Liver (tissue), 3 donors: Measurements from ENCODE around the gene DEGS1.

Source experiments
- EGR1 ChIP-seq, 2 donors: IDR thresholded peaks; 2 replicates each; pipeline ENCODE4 v1.6.1; 2016 to 2018; ENCODE audit warnings: antibody characterized with exemption in 2 of 2, low read depth in 2 of 2
- FOXA2 ChIP-seq: IDR thresholded peaks from 2 replicates; pipeline ENCODE4 v1.6.1; 2016; ENCODE audit warnings: antibody characterized with exemption
- GABPA ChIP-seq, 2 donors: IDR thresholded peaks in 1 of 2; conservative IDR thresholded peaks in 1 of 2; 2 replicates each; pipeline ENCODE4 v1.6.1; 2016; ENCODE audit warnings: antibody characterized with exemption in 2 of 2, mild to moderate bottlenecking in 1 of 2, moderate library complexity in 1 of 2
- HNF4A ChIP-seq, 2 donors: conservative IDR thresholded peaks; 2 replicates each; pipeline ENCODE4 v1.6.1; 2016; ENCODE audit warnings: antibody characterized with exemption in 2 of 2, mild to moderate bottlenecking in 2 of 2
- HNF4G ChIP-seq: IDR thresholded peaks from 2 replicates; pipeline ENCODE4 v1.6.1; 2016; ENCODE audit warnings: antibody characterized with exemption
- NR2F2 ChIP-seq: IDR thresholded peaks from 2 replicates; pipeline ENCODE4 v1.6.1; 2016; ENCODE audit warnings: antibody characterized with exemption
- RAD21 ChIP-seq, 2 donors: IDR thresholded peaks; 2 replicates each; pipeline ENCODE4 v1.6.1; 2016; ENCODE audit warnings: antibody characterized with exemption in 2 of 2, mild to moderate bottlenecking in 2 of 2
- SP1 ChIP-seq: IDR thresholded peaks from 2 replicates; pipeline ENCODE4 v1.6.1; 2018; ENCODE audit warnings: antibody characterized with exemption, mild to moderate bottlenecking
- TAF1 ChIP-seq: conservative IDR thresholded peaks from 2 replicates; pipeline ENCODE4 v1.6.1; 2016; ENCODE audit warnings: antibody characterized with exemption, mild to moderate bottlenecking
- TF ChIP-seq, protein P1 (sequence below): fragments of 150-350 bp; IDR thresholded peaks from 2 replicates; pipeline ENCODE4 v1.5.1; 2017; ENCODE audit warnings: improper control_type of control experiment, low read depth, low read length; ENCODE audit not compliant: missing input control
- TF ChIP-seq, protein P2 (sequence below): IDR thresholded peaks from 2 replicates; pipeline ENCODE4 v1.6.1; 2016; ENCODE audit warnings: antibody characterized with exemption
- donor health status: healthy.
- donor health status: healthy.

GRCh38 chr1:224170343-224170742, 12.7 kb upstream of the DEGS1 start:
- TF ChIP-seq EGR1 (IDR thresholded peaks at IDR 0.05; ENCODE audit: low read depth in 2 of 2) (no peak), GABPA (IDR thresholded peaks at IDR 0.05 in 1 of 2, conservative IDR thresholded peaks at IDR 0.05 in 1 of 2) (no peak), FOXA2 (no peak), HNF4G (no peak), RAD21 (IDR thresholded peaks at IDR 0.05) (no peak), NR2F2 (no peak), TAF1 (no peak), SP1 (no peak), HNF4A (conservative IDR thresholded peaks at IDR 0.05) (no peak)
- TF ChIP-seq, protein P1, sequence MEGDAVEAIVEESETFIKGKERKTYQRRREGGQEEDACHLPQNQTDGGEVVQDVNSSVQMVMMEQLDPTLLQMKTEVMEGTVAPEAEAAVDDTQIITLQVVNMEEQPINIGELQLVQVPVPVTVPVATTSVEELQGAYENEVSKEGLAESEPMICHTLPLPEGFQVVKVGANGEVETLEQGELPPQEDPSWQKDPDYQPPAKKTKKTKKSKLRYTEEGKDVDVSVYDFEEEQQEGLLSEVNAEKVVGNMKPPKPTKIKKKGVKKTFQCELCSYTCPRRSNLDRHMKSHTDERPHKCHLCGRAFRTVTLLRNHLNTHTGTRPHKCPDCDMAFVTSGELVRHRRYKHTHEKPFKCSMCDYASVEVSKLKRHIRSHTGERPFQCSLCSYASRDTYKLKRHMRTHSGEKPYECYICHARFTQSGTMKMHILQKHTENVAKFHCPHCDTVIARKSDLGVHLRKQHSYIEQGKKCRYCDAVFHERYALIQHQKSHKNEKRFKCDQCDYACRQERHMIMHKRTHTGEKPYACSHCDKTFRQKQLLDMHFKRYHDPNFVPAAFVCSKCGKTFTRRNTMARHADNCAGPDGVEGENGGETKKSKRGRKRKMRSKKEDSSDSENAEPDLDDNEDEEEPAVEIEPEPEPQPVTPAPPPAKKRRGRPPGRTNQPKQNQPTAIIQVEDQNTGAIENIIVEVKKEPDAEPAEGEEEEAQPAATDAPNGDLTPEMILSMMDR = no peak
- TF ChIP-seq, protein P2, sequence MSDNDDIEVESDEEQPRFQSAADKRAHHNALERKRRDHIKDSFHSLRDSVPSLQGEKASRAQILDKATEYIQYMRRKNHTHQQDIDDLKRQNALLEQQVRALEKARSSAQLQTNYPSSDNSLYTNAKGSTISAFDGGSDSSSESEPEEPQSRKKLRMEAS = no peak
